Ishikawa (cell line): ENCODE measurements around the gene NSDHL.

Experiments
- CEBPB ChIP-seq: IDR thresholded peaks from 2 replicates; pipeline ENCODE4 v1.6.1; 2012
- CREB1 ChIP-seq: IDR thresholded peaks from 2 replicates; pipeline ENCODE4 v1.6.1; 2012; ENCODE audit warnings: low read depth
- EGR1 ChIP-seq: IDR thresholded peaks from 2 replicates; pipeline ENCODE4 v1.6.1; 2012
- EP300 ChIP-seq: IDR thresholded peaks from 2 replicates; pipeline ENCODE4 v1.6.1; 2012; ENCODE audit warnings: borderline replicate concordance
- MAX ChIP-seq: IDR thresholded peaks from 2 replicates; pipeline ENCODE4 v1.6.1; 2012
- NFIC ChIP-seq: IDR thresholded peaks from 2 replicates; pipeline ENCODE4 v1.6.1; 2012
- REST ChIP-seq: IDR thresholded peaks from 2 replicates; pipeline ENCODE4 v1.6.1; 2012; ENCODE audit warnings: low read depth, mild to moderate bottlenecking
- TAF1 ChIP-seq: IDR thresholded peaks from 2 replicates; pipeline ENCODE4 v1.6.1; 2012; ENCODE audit warnings: low read depth, mild to moderate bottlenecking
- TCF12 ChIP-seq: IDR thresholded peaks from 2 replicates; pipeline ENCODE4 v1.6.1; 2012; ENCODE audit warnings: low read depth

GRCh38 chrX:152895121-152895520 is 64.3 kb downstream of the NSDHL start:
- TF ChIP-seq REST (no peak), EGR1 (no peak), NFIC (no peak), MAX (no peak), TAF1 (no peak), CREB1 (no peak), CEBPB (no peak), EP300 (no peak), TCF12 (no peak)
